Lower leg skin (tissue), 4 donors: Measurements from ENCODE around the gene TBKBP1. TPM values are rescaled to one million over a fixed set of nuclear protein-coding genes. Genes with fewer than 3 reads are reported as not detected.

Experiments
- DNase-seq, 2 donors: peaks; one replicate each; pipeline ENCODE4 v3.0.0-alpha.2; 2019; ENCODE audit warnings: low spot score in 2 of 2
- H3K4me3 ChIP-seq: fragments of 200-600 bp; sonication (generic); 2 replicates; pipeline ENCODE4 v1.5.1; 2017; ENCODE audit warnings: mild to moderate bottlenecking, low read depth; ENCODE audit not compliant: poor library complexity, severe bottlenecking
- CTCF ChIP-seq, 3 donors: fragments of 450-650 bp; IDR thresholded peaks; one replicate each; pipeline ENCODE4 v1.5.1; 2016; ENCODE audit warnings: antibody characterized with exemption in 3 of 3, mild to moderate bottlenecking in 3 of 3, moderate library complexity in 2 of 3
- POLR2A ChIP-seq, 2 donors: fragments of 450-650 bp; IDR thresholded peaks; one replicate each; pipeline ENCODE4 v1.6.1; 2016 to 2017; ENCODE audit warnings: antibody characterized with exemption in 2 of 2, mild to moderate bottlenecking in 1 of 2, moderate library complexity in 1 of 2
- WGBS, 2 donors: methylation state at CpG; one replicate each; pipeline ENCODE4 v1.1.5; 2018; 5-methylcytosine and 5-hydroxymethylcytosine counted together
- intact Hi-C: fragments of 100-400 bp; cut with DNase I; formaldehyde crosslinking; loops from one replicate; pipeline ENCODE4 v1.15.0; 2023; ENCODE audit warnings: low total_unique reads
- total RNA-seq, 4 donors: library from RNA; depleted of rRNA; stranded (reverse); fragments of >200 nt; gene quantifications; one replicate each; pipeline ENCODE4 v1.1.0, GENCODE V29; 2016

TBKBP1 gene
- total RNA-seq, 4 donors from 2014 or later, result 7.1 to 14.7 (median 9.3) TPM

- H3K4me3 ChIP-seq, result no peak overlapping the region
- WGBS, 2 donors, result 65 to 84% methylated on average over 9 of the region's 9 CpGs
- no peak for TF ChIP-seq POLR2A (IDR thresholded peaks at IDR 0.05)
- no peak for TF ChIP-seq CTCF (IDR thresholded peaks at IDR 0.05)
- intact Hi-C loops, result no loop called here
- DNase-seq, result no peak
Measured at GRCh38 chr17:47719411-47720152, 25.6 kb downstream of the TBKBP1 start.

GRCh38 chr17:47720196-47720595 lies 26.2 kb downstream of the TBKBP1 start:
- WGBS, 2 donors, result 63 to 64% methylated on average over 11 of the region's 11 CpGs
- H3K4me3 ChIP-seq, result no peak overlapping the region
- intact Hi-C loops, result no loop called here
- DNase-seq, result no peak
- TF ChIP-seq CTCF (IDR thresholded peaks at IDR 0.05), result no peak
- no peak for TF ChIP-seq POLR2A (IDR thresholded peaks at IDR 0.05)

GRCh38 chr17:47720754-47721533 lies 27.0 kb downstream of the TBKBP1 start:
- 4 to 5% methylated on average over 29 to 35 of the region's 36 CpGs for WGBS, 2 donors
- intact Hi-C loops, result no loop called here
- TF ChIP-seq CTCF (IDR thresholded peaks at IDR 0.05) (no peak), POLR2A (IDR thresholded peaks at IDR 0.05) (no peak)
- no peak for DNase-seq
- H3K4me3 ChIP-seq, result no peak overlapping the region

GRCh38 chr17:47721725-47722124 lies 27.8 kb downstream of the TBKBP1 start:
- intact Hi-C loops, result no loop called here
- no peak overlapping the region for H3K4me3 ChIP-seq
- DNase-seq, result no peak
- TF ChIP-seq CTCF (IDR thresholded peaks at IDR 0.05) (no peak), POLR2A (IDR thresholded peaks at IDR 0.05) (no peak)
- 39 to 40% methylated on average over 8 of the region's 8 CpGs for WGBS, 2 donors

GRCh38 chr17:47724705-47725104 lies 30.7 kb downstream of the TBKBP1 start:
- no peak for DNase-seq
- WGBS, 2 donors, result 63 to 73% methylated on average over 2 of the region's 2 CpGs
- no peak overlapping the region for H3K4me3 ChIP-seq
- TF ChIP-seq POLR2A (IDR thresholded peaks at IDR 0.05) (no peak), CTCF (IDR thresholded peaks at IDR 0.05) (no peak)
- intact Hi-C loops, result no loop called here
